Midbrain (tissue), 1 donor: Measurements from ENCODE around the gene DMRTA2.

Experiments used
- DNase-seq: peaks from one replicate; lab custom pipeline; 2025; lab: John Stamatoyannopoulos, UW

The DMRTA2 gene

DNA sequence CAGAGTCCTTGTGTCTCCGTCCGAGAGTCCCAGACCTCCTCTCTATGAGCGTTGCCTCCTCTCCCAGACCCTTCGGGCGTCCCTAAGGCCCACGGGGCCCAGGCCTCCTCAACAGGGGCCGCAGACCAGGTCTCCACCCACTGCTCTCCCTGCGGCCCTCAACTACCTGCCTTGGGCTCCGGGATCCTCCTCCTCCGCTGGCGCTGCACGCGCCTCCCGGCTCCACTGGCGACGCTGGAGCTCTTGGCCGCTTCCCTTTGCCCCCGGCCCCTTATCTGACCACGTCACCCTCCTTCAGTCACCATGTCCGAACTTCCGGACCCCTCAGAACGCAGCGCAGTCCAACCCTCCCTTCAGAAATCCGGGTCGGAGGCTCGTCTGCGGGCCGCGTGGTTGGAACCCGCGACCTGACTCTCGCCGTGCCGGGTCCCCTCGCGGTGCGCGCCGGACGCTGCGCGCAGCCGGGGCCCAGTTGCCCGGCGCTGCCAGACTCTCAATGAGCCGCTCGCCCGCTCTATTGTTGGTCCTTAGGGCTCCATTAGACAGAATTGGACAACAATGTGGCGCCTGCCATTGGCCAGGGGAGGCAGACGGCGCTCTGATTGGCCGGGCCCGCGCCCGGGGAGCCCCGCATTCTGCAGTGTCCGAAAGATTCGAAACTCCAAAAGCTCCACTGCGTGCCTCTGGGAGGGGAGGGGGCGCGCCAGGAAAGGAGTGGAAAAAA, at the start of gene DMRTA2:
Gene DMRTA2, minus strand, starts transcription at position 498 of the 724 bp plus-strand sequence. CDS start 1,907 bp downstream, outside the sequence.
- no peak for DNase-seq

DNA sequence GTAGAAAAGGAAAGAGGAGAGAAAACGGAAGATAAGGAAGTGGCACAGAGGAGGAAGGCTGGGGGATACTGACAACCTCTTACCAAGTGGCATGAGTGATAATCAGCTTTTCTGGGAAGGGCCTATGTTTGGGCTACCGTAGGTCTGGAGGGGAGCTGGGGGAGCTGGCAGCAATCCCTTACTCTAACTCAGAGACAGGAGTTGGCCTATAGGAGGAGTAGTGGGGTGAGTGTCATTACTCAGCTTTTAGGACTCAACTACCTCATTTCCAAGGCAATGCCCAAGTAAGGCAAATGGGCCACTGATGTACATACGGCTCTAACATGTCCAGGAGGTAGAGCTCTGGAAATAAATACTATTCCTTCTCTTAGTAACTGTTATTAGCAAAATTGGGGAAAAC, 48.7 kb upstream of the DMRTA2 start:
- no peak for DNase-seq

DNA sequence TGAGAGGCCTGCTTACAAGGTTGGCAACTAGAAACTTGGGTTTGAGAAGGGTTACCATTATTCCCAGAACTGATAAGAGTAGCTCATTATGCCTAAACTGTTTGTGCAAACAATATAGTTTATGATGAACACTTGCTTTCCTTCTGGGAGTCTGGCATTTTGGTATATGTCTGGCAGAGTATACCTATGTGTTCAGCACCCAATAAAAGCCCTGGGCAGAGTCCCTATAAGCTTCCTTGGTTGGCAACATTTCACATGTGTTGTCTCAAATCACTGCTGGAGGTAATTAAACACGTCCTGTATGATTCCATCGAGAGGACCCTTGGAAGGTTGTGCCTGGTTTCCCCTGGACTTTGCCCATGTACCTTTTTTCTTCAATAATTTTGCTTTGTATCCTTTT, 39.7 kb upstream of the DMRTA2 start:
- no peak for DNase-seq

DNA sequence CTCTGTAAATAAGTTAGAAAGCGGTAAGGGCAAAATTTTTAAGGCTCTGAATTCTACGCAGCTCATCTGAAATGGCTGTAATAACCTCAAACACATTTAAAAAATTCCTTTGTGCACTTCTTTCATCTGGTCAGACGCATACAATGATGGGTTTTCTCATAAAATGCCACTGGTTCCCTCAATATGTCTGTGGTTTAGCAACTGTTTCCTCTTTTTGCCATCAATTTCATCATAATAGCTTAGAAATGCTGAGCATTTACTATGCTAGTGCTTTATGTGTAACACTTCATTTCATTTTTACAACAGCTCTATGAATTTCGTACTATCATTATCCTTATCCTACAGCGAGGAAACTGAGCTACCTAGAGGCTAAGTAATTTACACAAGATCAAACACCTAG, 35.3 kb upstream of the DMRTA2 start:
- no peak for DNase-seq

DNA sequence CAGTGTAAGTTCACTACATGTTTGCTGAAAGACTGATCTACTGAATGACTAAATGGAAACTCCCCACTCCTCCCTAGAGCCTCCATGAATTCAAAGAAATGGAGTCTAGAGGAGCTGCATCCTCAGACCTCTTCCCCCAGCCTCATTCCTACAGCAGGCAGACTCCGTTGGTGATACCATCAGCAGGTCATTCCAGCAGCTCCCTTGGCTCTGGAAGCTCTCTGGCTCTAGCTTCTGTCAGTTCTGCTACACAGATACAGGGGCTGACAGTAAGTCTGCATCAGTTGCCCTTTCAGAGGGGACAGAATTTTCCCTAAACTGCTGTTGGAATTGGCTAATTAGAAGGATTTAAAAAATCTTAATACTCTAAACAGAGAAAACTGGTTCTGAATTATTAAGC, 31.7 kb upstream of the DMRTA2 start:
- no peak for DNase-seq

DNA sequence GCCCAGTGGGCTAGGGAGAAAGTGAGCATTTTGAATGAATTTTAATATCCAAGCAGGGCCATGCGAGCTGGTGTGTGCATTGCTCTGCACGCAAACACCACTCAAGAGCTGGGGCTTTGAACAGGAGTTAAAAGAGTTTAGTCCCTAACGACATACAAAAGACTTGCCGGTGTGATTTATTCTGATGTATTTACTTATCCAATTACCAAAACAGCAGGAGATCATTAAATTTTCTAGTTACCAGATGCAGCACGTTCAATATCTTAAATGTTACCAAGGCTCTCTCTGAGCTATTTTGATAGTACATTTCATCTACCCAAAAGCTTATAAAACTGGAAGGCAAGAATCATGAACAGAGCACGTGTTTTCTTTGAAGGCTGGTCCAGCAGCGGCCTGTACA, 30.0 kb upstream of the DMRTA2 start:
- no peak for DNase-seq

DNA sequence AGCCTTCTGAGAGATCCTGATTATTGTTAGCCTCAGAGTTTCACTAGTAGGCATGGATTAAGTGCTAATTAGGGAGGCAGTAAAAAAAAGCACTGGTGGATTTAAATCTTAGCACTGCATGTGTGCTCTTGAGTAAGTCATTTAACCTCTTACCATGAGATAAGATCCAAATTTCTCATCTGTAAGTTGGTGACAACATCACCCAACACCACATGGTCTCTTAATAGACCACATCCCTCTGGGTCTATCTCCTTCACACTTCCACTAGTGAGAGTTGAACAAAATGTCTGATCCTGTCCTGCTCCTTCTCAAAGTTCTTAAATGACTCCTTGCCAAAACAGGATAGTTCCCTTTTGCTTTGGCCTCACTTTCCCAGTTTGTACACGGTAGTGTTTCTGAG, 29.5 kb upstream of the DMRTA2 start:
- DNase-seq, result no peak

DNA sequence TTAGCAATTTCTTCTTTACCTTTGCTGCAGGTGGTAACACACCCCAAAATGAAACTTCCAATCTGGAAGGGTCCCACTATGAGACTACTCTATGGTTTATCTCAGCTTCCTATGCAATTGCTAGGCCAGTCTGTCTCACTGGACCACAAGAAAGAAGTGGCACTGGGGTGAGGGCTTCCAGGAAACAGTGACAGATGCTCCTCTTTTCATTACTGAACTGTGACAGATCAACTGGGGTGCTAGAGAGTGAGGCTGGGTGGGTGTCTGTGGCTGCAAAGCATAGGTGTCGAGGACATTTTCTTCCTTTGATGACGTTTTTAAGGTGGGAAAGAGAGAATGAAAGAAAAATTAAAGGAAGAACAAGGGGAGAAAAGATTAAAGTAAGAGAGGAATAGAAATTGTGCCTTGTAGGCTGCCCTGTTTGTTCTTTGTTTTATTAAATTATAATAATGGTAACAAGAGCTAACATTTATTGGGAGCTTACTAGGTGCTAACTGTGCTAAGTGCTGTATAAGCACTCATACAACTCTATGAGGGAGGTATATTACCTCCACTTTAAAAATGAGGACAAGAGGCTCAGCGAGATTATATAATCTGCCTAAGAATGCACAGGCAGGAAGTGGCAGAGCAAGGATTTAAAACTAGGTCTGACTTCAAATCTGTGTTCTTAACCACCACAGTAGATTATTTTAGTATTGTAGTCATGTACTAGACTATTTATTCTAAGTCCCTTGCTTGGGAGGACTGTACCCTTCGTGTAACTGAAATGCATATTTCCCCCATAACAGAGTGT, 27.8 kb upstream of the DMRTA2 start:
- no peak for DNase-seq

DNA sequence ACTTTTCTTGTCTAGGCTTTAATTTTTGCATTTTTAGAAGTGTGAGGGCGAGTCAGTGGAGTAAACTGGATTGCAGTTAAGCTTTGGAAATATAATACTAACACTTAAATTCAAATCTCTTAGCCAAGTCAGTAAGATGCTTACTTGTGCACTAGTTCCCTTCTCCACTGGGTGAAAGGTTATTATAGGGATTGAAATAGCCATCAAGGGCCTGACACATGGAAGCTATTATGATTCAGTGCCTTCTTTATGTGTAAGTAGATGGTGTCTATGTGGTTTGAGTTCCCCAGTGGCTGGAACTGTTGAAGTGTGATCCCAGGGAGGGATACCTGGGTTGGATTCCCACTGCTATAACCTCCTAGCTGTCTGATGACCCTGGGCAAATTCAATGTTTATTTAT, 24.7 kb upstream of the DMRTA2 start:
- DNase-seq, result no peak

DNA sequence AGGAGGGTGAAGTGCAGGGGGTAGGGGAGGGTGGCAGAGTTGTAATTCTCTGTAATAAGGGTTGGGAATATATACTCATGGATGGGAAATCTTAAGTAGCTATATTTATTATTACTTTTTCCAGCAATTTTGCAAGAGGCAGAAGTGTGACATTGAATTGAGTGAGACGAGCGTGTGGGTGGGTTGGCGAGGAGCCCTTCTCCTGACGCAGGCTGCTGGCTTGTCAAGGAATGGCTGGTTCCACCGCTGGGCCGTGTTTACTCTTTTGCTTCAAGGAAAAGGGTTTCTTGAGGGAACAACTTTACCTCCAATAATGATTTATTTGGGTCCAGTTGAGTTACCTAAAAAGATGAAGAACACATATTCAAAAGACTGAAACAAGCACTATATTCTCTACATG, 17.9 kb upstream of the DMRTA2 start:
- no peak for DNase-seq

DNA sequence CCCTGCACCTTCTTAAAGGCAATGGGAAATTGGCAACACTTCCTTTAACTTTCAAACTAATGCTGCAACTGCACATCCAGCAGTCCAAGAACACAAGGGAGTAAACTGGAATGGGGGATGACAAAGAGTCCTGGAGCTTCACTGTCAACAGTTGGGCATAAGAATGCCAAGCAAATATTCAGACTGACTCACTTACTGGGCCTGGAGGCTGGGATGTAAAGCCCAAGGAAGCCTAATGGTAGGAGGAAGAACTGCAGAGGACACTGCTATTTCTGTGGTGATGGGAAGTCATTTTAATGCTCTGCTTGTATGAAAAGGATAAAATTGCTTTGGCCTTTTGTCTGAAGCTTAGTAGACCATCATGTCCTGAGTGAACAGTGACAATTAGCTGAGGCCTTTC, 15.7 kb upstream of the DMRTA2 start:
- no peak for DNase-seq

DNA sequence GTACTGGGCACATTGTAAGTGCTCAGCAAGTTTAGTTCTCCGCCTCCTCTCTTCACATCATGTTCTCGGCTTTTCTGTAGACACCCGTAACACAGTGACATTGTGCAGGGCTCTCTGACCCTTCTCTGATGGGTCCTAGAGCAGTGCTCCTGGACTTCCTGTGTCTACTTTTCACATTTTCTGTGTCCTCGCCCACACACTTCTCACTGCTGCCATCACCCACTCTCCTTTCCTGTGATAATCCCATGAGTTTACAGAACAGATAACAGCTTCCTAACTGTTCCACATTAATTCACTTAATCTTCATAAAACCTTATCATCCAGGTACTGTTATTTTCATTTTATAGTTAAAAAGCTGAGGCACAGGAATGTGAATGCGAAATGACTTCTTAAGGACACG, 13.2 kb upstream of the DMRTA2 start:
- no peak for DNase-seq

DNA sequence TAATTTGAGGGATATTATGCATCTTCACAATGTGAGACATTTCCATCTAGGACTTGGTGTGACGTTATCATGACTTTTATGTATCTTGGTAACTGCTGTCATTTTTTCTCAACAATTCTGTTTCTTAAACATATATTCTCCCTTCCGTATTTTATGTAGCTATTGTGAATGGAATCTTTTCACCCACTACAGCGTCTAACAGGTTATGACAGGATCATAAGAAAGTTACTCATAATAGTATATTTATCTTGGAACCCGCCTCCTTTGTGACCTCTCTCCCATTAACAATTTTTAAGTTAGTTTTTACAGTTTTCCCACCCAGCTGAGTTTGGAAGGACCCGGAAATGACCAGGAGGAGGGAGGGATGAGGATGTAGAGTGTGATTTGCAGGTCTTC, 6.8 kb upstream of the DMRTA2 start:
- DNase-seq, result no peak

DNA sequence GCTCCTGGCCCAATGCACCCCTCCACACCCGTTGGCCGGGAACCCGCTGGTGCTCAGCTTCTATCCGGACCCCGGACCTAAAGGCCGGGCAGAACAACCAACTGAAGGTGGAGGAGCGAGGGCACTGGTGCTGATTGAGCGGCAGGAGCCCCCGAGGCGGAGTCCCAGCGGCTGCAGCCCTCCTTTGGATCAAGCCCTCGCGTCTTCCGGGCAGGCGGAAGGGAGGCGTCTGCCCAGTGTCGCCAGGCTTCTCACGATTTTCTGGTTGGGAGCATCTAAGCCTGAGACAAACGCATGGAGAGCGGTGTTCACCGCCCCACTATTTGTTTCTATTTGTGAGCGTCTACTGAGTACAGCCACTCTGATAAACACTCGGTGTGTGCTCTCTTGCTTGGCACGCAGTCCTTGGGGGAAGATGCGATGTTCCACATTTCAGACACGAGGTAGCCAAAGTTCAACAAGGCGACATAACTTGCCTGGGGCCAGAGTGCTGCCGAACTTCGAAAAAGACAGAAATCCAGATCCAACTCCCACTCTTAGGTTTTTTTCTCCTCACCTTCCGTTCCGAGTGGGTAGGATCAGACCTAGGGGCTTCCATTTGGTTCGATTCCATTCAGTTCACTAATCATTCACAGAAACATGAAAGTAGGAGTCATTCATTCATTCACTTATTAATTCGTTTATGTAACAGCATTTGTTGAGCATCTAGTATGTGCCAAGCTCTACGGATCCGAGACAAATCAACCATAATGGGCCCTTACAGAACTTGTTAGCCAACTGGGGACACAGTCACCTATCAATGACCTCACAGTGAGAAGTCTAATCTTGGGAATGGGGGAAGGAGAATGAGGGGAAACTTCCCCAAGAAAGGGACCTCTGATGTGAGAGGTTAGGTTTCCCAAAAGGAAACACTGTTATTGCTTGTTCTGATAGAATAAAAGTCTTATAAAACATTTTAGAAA, 4.9 kb upstream of the DMRTA2 start:
- DNase-seq, result no peak

DNA sequence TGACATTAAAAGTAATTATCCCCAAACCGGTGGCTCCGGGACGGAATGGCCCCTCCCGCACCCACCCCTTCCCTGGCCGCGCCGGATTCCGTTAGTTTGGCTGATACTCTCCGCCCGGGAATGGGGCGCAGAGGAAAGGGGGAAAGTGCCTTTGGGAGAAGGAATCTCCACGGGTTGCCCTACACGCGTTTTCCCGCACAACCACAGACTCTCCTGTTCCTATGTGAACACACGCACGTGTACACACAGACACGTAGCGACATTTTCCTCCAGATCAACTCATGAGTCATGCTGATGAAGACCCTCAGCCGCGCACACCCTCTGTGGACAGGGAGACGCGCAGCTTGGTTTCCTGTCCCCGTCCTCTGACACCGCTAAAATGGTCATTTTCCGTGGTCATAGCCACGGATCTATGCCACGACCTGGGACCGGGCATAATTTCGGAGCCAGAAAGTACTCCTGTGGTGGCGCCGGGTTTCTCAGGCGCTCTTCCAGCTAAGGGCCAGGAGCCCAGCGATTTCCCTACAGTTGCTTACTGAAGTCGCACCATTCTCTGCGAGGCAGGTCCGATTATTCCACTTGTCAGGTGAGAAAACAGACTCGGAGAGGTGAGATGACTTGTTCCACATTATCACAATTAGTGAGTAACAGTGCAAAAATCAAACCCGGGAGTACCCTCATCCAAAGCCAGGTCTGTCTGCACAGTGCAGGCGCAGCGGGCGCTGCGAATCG, 4.0 kb upstream of the DMRTA2 start:
- DNase-seq, result no peak

DNA sequence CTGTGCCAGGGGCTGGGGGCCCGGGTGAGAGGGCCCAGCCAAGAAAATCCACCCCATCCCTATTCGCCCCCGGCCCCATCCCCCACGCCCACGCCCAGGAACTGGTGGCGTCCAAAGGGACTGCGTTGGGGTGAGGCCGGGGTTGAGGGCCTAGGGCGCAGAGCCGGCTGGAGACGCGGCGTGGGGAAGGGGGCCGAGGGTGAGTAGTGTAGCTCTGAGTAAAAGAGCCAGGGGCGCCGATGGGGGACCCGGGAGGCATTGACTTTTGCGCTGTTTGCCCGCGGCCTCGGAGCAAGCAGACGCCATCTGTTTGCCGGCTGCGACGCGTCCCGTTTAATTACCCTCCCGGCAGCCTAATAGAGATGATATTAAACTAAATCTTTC, 3.5 kb upstream of the DMRTA2 start:
- no peak for DNase-seq

DNA sequence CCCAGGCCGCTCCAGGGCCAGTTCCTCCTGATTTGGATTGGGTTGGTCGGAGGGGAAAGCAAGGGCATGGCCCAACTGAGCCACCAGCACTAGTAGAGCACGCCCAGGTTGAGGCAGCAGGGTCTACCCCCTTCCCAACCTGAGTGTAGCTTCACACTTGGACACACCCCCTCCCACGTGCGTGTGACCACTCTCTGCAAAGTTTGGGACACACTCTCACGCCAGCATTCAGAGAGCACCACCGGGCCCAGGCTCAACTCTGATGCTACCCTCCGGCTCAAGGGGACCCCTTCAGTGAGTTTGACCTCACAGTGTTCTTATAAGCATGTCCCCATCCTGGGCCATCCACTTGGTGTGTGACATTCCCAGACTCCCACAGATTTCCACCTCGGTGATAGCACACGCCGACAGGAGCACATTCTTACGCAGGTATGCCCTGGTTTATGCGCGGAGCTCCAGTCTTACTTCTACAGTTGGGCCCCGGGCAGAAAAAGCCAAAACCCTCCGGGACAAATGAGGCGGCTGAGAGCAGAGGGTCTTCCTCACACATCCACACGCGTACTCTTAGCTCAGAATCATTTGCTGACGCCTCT, 3.0 kb upstream of the DMRTA2 start:
- DNase-seq, result no peak

DNA sequence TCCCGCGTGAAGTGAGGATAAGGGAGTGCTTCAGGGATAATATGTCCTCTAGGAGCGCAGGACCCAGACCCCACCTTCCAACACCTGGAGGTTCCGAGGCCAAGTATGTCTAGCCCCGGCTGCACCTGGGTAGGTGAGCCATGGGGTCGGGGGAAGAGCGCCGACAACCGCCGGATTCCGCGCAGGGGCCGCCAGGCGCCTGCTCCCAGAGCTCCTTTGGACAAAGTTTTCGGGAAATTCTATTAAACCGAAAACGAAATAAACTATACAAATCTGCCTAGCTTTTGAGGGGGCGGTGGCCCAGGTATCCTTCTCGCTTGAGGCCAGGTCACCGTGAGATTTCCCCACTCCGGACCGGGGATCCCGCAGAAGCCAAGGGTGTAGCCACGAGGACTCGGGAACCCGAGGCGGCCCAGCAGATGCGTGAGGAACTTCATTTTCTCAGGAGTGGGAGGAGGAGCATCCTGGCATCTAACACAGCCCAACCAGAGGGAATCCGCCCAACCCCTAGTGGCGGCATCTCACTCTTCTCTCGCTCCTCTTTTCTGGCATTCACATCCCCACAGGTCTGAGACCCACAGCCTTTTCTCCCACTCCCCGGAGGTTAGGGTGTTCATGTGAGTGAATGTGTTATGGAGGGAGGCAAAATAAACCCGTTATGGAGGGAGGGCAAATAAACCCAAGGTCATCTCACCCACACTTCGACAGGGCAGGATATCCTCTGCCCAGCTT, 2.3 kb upstream of the DMRTA2 start:
- DNase-seq, result no peak

DNA sequence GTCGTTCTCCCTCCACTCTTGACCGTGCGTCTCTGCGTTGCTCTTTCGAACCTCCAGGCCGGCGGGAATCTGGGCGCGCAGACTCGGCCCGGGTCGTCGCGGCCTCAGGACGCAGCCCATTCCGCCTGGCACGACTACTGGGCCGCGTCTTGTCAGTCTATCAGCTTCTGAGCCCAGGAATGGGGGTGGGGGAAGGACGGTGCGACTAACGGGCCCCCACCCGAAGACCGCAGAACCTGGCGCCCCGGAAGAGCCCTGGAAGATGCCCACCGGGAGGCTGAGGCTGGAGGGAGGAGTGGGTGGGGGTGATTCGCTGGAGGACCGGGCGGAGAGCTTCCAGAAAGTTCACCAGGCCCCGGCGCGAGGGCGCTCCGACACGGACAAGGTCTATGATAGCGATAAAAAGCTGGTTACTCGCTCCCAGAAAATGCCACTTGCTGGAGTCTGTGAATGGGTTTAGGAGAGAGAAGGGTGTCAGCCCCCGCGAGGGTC, 1.7 kb upstream of the DMRTA2 start:
- DNase-seq, result no peak

DNA sequence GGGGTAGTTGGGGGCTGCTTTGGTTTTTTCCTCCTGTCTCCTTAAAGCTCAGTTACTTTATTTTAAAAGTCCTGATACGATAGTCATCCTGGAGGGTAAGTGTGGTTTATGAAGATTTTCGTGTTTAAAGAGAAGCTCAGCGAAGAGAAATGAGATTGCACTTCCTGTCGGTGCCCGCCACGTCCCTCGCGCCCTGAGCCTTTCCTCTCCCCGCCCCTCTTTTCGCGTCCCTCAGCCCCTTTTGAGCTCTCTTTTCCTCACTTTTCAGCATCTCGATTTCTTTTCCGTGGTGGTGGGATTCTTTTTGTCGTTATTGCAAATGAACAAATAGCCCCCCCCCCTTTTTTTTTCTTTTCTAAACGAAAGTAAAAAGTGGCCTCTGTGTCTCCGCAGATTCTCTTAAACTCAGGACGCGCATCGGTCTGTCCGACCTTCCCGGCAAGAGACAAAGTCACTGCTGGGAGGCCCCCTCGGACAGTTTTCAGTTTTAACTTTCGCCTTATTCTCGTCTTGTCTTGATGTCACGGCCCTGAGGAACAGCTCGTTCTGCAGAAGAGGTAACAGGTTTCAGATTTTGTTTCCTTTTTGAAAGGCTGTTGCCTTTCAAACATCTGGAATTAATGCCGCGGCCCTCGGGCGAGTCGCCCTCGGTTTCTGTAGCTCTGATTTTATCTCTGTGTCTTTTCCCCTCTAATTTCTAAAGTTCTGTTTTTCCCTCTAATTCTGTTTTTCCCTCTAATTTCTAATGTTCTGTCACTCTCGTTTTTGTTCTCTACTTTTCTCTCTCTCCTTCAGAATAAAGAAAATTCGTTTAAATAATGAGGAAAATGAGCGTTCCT, 1.0 kb upstream of the DMRTA2 start:
- no peak for DNase-seq
